Measurements from ENCODE around the gene MTMR2. TPM values are rescaled to one million over a fixed set of nuclear protein-coding genes. Genes with fewer than 3 reads are reported as not detected.

The MTMR2 gene
- total and polyA plus RNA-seq, 2 donors (not counting 1 experiment from before 2014, with no cell fraction given) = 4.8 to 15.4 TPM

GRCh38 chr11:95833378-95833777 is 90.5 kb downstream of the MTMR2 start:
- no peaks in the 10 kb centered on the region for H3K4me1 Mint-ChIP-seq
- H3K9me3 Mint-ChIP-seq (ENCODE audit: insufficient read depth) = no peaks in the 10 kb centered on the region
- ChIA-PET CTCF (interaction anchor here (1.9 to 4.0 kb wide), 3 partner anchors 16 to 593 kb away, joined by 5 to 30 read pairs (median 13); no protein-coding TSS in a partner anchor), POLR2A (no interaction called here)
- no peaks in the 10 kb centered on the region for H3K27me3 ChIP-seq (replicated peaks in 1 of 4; ENCODE audit: control extremely low read depth in 1 of 4, control insufficient read depth in 3 of 4, insufficient read depth in 4 of 4, low read length in 3 of 4)
- no peak for TF ChIP-seq CTCF (IDR thresholded peaks at IDR 0.05)
- TF ChIP-seq EZH2 (IDR thresholded peaks at IDR 0.05; ENCODE audit: borderline replicate concordance, insufficient read depth, low read depth, low read length, poor library complexity, severe bottlenecking) = no peak
- H3K27ac ChIP-seq (ENCODE audit: low read length in 2 of 2) = no peak overlapping the region
- H3K9ac ChIP-seq (ENCODE audit: low read length) = no peak overlapping the region
- DNase-seq (no peak), ATAC-seq (ENCODE audit: low read depth) (no peak)
- no peak overlapping the region for H3K4me3 Mint-ChIP-seq
- no CpG with 5 or more reads among the region's 1 CpG for WGBS (ENCODE audit: insufficient coverage)
- no peaks in the 10 kb centered on the region for H3K79me2 ChIP-seq (ENCODE audit: control insufficient read depth, insufficient read depth, low read length)
- no peak overlapping the region for H3K27ac Mint-ChIP-seq
- H3K9me3 ChIP-seq (ENCODE audit: control extremely low read depth in 1 of 3, control insufficient read depth in 2 of 3, insufficient read depth in 1 of 3, low read length in 2 of 3) = no peaks in the 10 kb centered on the region
- intact Hi-C loops (cut with micrococcal nuclease) = no loop called here
- H3K4me1 ChIP-seq (ENCODE audit: control insufficient read depth in 2 of 2, insufficient read depth in 2 of 2, low read length in 2 of 2) = no peaks in the 10 kb centered on the region
- no peak overlapping the region for H3K4me3 ChIP-seq (ENCODE audit: control extremely low read depth in 1 of 5, extremely low read depth in 1 of 5, insufficient read depth in 1 of 5, low read depth in 2 of 5, low read length in 4 of 5)
- no peaks in the 10 kb centered on the region for H3K27me3 Mint-ChIP-seq
- peaks cover 4 to 56% of the 10 kb centered on the region in 2 experiments for H3K36me3 ChIP-seq (replicated peaks in 1 of 2; ENCODE audit: control extremely low read depth in 1 of 2, control insufficient read depth in 1 of 2, extremely low read depth in 1 of 2, insufficient read depth in 2 of 2, low read length in 1 of 2)
- H2AFZ ChIP-seq (ENCODE audit: insufficient read depth, low read depth, low read length, poor library complexity, severe bottlenecking) = no peak overlapping the region
- no peak overlapping the region for H3K4me2 ChIP-seq (replicated peaks; ENCODE audit: low read depth, low read length, poor library complexity, severe bottlenecking)
- H4K20me1 ChIP-seq (ENCODE audit: control insufficient read depth, insufficient read depth, low read length, poor library complexity, severe bottlenecking) = no peaks in the 10 kb centered on the region

- TF ChIP-seq CTCF (IDR thresholded peaks at IDR 0.05) = no peak
- TF ChIP-seq EZH2 (IDR thresholded peaks at IDR 0.05; ENCODE audit: borderline replicate concordance, insufficient read depth, low read depth, low read length, poor library complexity, severe bottlenecking) = no peak
- Mint-ChIP-seq H3K27me3 (no peaks in the 10 kb centered on the region), H3K4me1 (no peaks in the 10 kb centered on the region), H3K27ac (no peak overlapping the region), H3K4me3 (no peak overlapping the region), H3K9me3 (ENCODE audit: insufficient read depth) (no peaks in the 10 kb centered on the region)
- POLR2A ChIA-PET = no interaction called here
- H3K27me3 ChIP-seq (replicated peaks in 1 of 4; ENCODE audit: control extremely low read depth in 1 of 4, control insufficient read depth in 3 of 4, insufficient read depth in 4 of 4, low read length in 3 of 4) = no peaks in the 10 kb centered on the region
- DNase-seq = no peak
- peaks cover 4 to 57% of the 10 kb centered on the region in 2 experiments for H3K36me3 ChIP-seq (replicated peaks in 1 of 2; ENCODE audit: control extremely low read depth in 1 of 2, control insufficient read depth in 1 of 2, extremely low read depth in 1 of 2, insufficient read depth in 2 of 2, low read length in 1 of 2)
- intact Hi-C loops (cut with micrococcal nuclease) = no loop called here
- H3K9me3 ChIP-seq (ENCODE audit: control extremely low read depth in 1 of 3, control insufficient read depth in 2 of 3, insufficient read depth in 1 of 3, low read length in 2 of 3) = no peaks in the 10 kb centered on the region
- H4K20me1 ChIP-seq (ENCODE audit: control insufficient read depth, insufficient read depth, low read length, poor library complexity, severe bottlenecking) = no peaks in the 10 kb centered on the region
- 96% methylated on average over 2 of the region's 3 CpGs for WGBS (ENCODE audit: insufficient coverage)
- H2AFZ ChIP-seq (ENCODE audit: insufficient read depth, low read depth, low read length, poor library complexity, severe bottlenecking) = no peak overlapping the region
- no peak overlapping the region for H3K9ac ChIP-seq (ENCODE audit: low read length)
- no peak for ATAC-seq (ENCODE audit: low read depth)
- no peak overlapping the region for H3K4me3 ChIP-seq (ENCODE audit: control extremely low read depth in 1 of 5, extremely low read depth in 1 of 5, insufficient read depth in 1 of 5, low read depth in 2 of 5, low read length in 4 of 5)
- no peak overlapping the region for H3K4me2 ChIP-seq (replicated peaks; ENCODE audit: low read depth, low read length, poor library complexity, severe bottlenecking)
- no peak overlapping the region for H3K27ac ChIP-seq (ENCODE audit: low read length in 2 of 2)
- H3K79me2 ChIP-seq (ENCODE audit: control insufficient read depth, insufficient read depth, low read length) = no peaks in the 10 kb centered on the region
- CTCF ChIA-PET = interaction anchor here (0.8 to 2.6 kb wide), 3 partner anchors 561 to 593 kb away, joined by 4 to 13 read pairs (median 5); no protein-coding TSS in a partner anchor
- H3K4me1 ChIP-seq (ENCODE audit: control insufficient read depth in 2 of 2, insufficient read depth in 2 of 2, low read length in 2 of 2) = no peaks in the 10 kb centered on the region
These were observed 91.1 kb downstream of the MTMR2 start for GRCh38 chr11:95832763-95833162.

Measured in B cell (primary cell).